IMR-90 (cell line): ENCODE measurements around the gene EVL. TPM values are rescaled to one million over a fixed set of nuclear protein-coding genes. Genes with fewer than 3 reads are reported as not detected.

Experiments used
- ATAC-seq: fragments of 200-7000 bp; cut with Tn5 transposase; 2 replicates; pipeline ENCODE4 v1.9.1; 2020; ENCODE audit warnings: low read depth, mild to moderate bottlenecking, moderate library complexity
- BruUV-seq: library from RNA; stranded (reverse); fragments of 400-500 nt; replicated peaks from 2 replicates; lab custom pipeline; 2021; lab: Mats Ljungman, UMichigan
- CTCF ChIA-PET: fragments of 300-600 bp; formaldehyde crosslinking; extraction: SDS; loops from one replicate; lab custom pipeline; 2021; ENCODE audit warnings: antibody characterized with exemption; lab: Yijun Ruan, JAX
- POLR2A ChIA-PET: fragments of 300-600 bp; sonication (Branson Sonifier 250); formaldehyde crosslinking; loops from one replicate; lab custom pipeline; 2022; ENCODE audit warnings: antibody characterized with exemption; ENCODE audit not compliant: unreplicated experiment; lab: Charles Lee
- DNase-seq: peaks from one replicate; pipeline ENCODE4 v3.0.0; 2013
- H2AFZ ChIP-seq: replicated peaks from 2 replicates; pipeline ENCODE3; 2013; ENCODE audit warnings: low read length, mild to moderate bottlenecking; ENCODE audit not compliant: poor library complexity
- H2AK5ac ChIP-seq: 2 replicates; pipeline ENCODE4 v1.6.1; 2013; ENCODE audit warnings: low read depth, low read length, inconsistent platforms
- H2AK9ac ChIP-seq: replicated peaks from 2 replicates; pipeline ENCODE3; 2013; ENCODE audit warnings: mild to moderate bottlenecking, low read depth, low read length, moderate library complexity; ENCODE audit not compliant: poor library complexity
- H2BK120ac ChIP-seq: 2 replicates; pipeline ENCODE4 v1.6.1; 2013; ENCODE audit warnings: low read depth, low read length, inconsistent platforms
- H2BK15ac ChIP-seq: 3 replicates; pipeline ENCODE4 v1.6.1; 2013; ENCODE audit warnings: low read depth, low read length, inconsistent platforms
- H2BK20ac ChIP-seq: 2 replicates; pipeline ENCODE4 v1.6.1; 2013; ENCODE audit warnings: low read depth, mild to moderate bottlenecking, inconsistent platforms, low read length, moderate library complexity
- H2BK5ac ChIP-seq: 2 replicates; pipeline ENCODE4 v1.6.1; 2013; ENCODE audit warnings: mild to moderate bottlenecking, low read depth, low read length, inconsistent platforms; ENCODE audit not compliant: poor library complexity, severe bottlenecking
- H3K14ac ChIP-seq: replicated peaks from 2 replicates; pipeline ENCODE4 v1.6.1; 2013; ENCODE audit warnings: low read depth, low read length, inconsistent platforms
- H3K18ac ChIP-seq: 2 replicates; pipeline ENCODE4 v1.6.1; 2013; ENCODE audit warnings: low read depth, low read length, control low read depth
- H3K23ac ChIP-seq: 2 replicates; pipeline ENCODE4 v1.6.1; 2013; ENCODE audit warnings: low read depth, low read length, inconsistent platforms
- H3K27ac ChIP-seq: 2 replicates; pipeline ENCODE4 v1.5.1; 2013; ENCODE audit warnings: mild to moderate bottlenecking, control low read depth, low read length; ENCODE audit not compliant: insufficient read depth
- H3K27me3 ChIP-seq: 2 replicates; pipeline ENCODE4 v1.6.1; 2013; ENCODE audit warnings: low read length; ENCODE audit not compliant: control insufficient read depth, insufficient read depth
- H3K36me3 ChIP-seq: 2 replicates; pipeline ENCODE4 v1.6.1; 2013; ENCODE audit warnings: low read length, mixed read lengths; ENCODE audit not compliant: control insufficient read depth, insufficient read depth
- H3K4ac ChIP-seq: 2 replicates; pipeline ENCODE4 v1.6.1; 2013; ENCODE audit warnings: low read depth, low read length, inconsistent platforms
- H3K4me1 ChIP-seq: 2 replicates; pipeline ENCODE4 v1.6.1; 2013; ENCODE audit warnings: low read length, mixed read lengths; ENCODE audit not compliant: control insufficient read depth, insufficient read depth
- H3K4me2 ChIP-seq: 2 replicates; pipeline ENCODE4 v1.6.1; 2013; ENCODE audit warnings: low read depth, mild to moderate bottlenecking, control low read depth, low read length, moderate library complexity
- H3K4me3 ChIP-seq: 2 replicates; pipeline ENCODE4 v1.5.1; 2013; ENCODE audit warnings: low read depth, mild to moderate bottlenecking, control low read depth, low read length, moderate library complexity; ENCODE audit not compliant: insufficient read depth
- H3K56ac ChIP-seq: 2 replicates; pipeline ENCODE4 v1.6.1; 2013; ENCODE audit warnings: low read length, inconsistent platforms; ENCODE audit not compliant: insufficient read depth; ENCODE audit errors: extremely low read depth
- H3K79me1 ChIP-seq, 2 experiments: 2 replicates each; pipeline ENCODE4 v1.6.1; 2013; ENCODE audit warnings: low read length in 2 of 2, inconsistent platforms in 1 of 2, low read depth in 1 of 2
- H3K9ac ChIP-seq: 2 replicates; pipeline ENCODE4 v1.6.1; 2013; ENCODE audit warnings: low read depth, low read length, control low read depth
- H3K9me1 ChIP-seq: 2 replicates; pipeline ENCODE4 v1.6.1; 2013; ENCODE audit warnings: low read length, inconsistent platforms; ENCODE audit not compliant: insufficient read depth
- H3K9me3 ChIP-seq: 2 replicates; pipeline ENCODE4 v1.6.1; 2013; ENCODE audit warnings: low read length; ENCODE audit not compliant: control insufficient read depth, insufficient read depth
- H4K20me1 ChIP-seq: 2 replicates; pipeline ENCODE4 v1.6.1; 2013; ENCODE audit warnings: low read length, inconsistent platforms; ENCODE audit not compliant: insufficient read depth
- H4K5ac ChIP-seq: 2 replicates; pipeline ENCODE4 v1.6.1; 2013; ENCODE audit warnings: mild to moderate bottlenecking, low read depth, low read length, control low read depth
- H4K8ac ChIP-seq, 2 experiments: 2 replicates each; pipeline ENCODE4 v1.6.1; 2013; ENCODE audit warnings: low read depth in 2 of 2, low read length in 2 of 2, control low read depth in 1 of 2, inconsistent platforms in 1 of 2
- H4K91ac ChIP-seq: 2 replicates; pipeline ENCODE4 v1.6.1; 2013; ENCODE audit warnings: low read depth, low read length, inconsistent platforms; ENCODE audit not compliant: insufficient read depth
- BHLHE40 ChIP-seq: fragments of 150-350 bp; IDR thresholded peaks from 2 replicates; pipeline ENCODE4 v1.6.1; 2016; ENCODE audit warnings: mild to moderate bottlenecking, low read depth, low read length
- CHD1 ChIP-seq: IDR thresholded peaks from 2 replicates; pipeline ENCODE4 v1.6.1; 2012; ENCODE audit warnings: low read depth, low read length, improper control_type of control experiment
- CTCF ChIP-seq: conservative IDR thresholded peaks from 2 replicates; pipeline ENCODE4 v1.5.1; 2012; ENCODE audit warnings: mild to moderate bottlenecking, low read depth, low read length, improper control_type of control experiment
- FOS ChIP-seq: fragments of 150-350 bp; IDR thresholded peaks from 2 replicates; pipeline ENCODE4 v1.6.1; 2016; ENCODE audit warnings: low read depth, low read length
- MAFK ChIP-seq: IDR thresholded peaks from 2 replicates; pipeline ENCODE4 v1.6.1; 2012; ENCODE audit warnings: low read depth, low read length, improper control_type of control experiment
- MAZ ChIP-seq: IDR thresholded peaks from 2 replicates; pipeline ENCODE4 v1.6.1; 2012; ENCODE audit warnings: low read depth, mild to moderate bottlenecking, low read length, improper control_type of control experiment, moderate library complexity, borderline replicate concordance
- NFE2L2 ChIP-seq: fragments of 150-350 bp; IDR thresholded peaks from 2 replicates; pipeline ENCODE4 v1.6.1; 2016; ENCODE audit warnings: low read depth, mild to moderate bottlenecking, low read length
- POLR2A ChIP-seq: IDR thresholded peaks from 2 replicates; pipeline ENCODE4 v1.6.1; 2012; ENCODE audit warnings: mild to moderate bottlenecking, low read depth, low read length
- RAD21 ChIP-seq: IDR thresholded peaks from 2 replicates; pipeline ENCODE4 v1.6.1; 2012; ENCODE audit warnings: low read length, improper control_type of control experiment
- RFX5 ChIP-seq: IDR thresholded peaks from 2 replicates; pipeline ENCODE4 v1.8.0; 2012; ENCODE audit warnings: low read depth, mild to moderate bottlenecking, low read length, moderate library complexity
- WGBS, 2 experiments: methylation state at CpG; one replicate each; pipeline versions ENCODE4 v1.1.5 to v1.1.7; 2013; ENCODE audit warnings: missing lambda C conversion rate in 2 of 2; ENCODE audit not compliant: insufficient read length in 1 of 2; ENCODE audit errors: extremely low coverage in 2 of 2; 5-methylcytosine and 5-hydroxymethylcytosine counted together
- dilution Hi-C: fragments of 300-500 bp; cut with HindIII; formaldehyde crosslinking; loops from one replicate; pipeline ENCODE4 v1.14.3; 2018; ENCODE audit warnings: low sequenced_read_pairs; ENCODE audit not compliant: unreplicated experiment
- in situ Hi-C: fragments of 300-500 bp; cut with MboI; formaldehyde crosslinking; loops from 3 replicates; pipeline ENCODE4 v1.14.3; 2019; ENCODE audit warnings: low sequenced_read_pairs, inconsistent platforms, mixed read lengths
- intact Hi-C: fragments of 100-400 bp; cut with micrococcal nuclease; formaldehyde crosslinking; loops from 2 replicates; pipeline ENCODE4 v1.10.0; 2022
- polyA plus RNA-seq, 3 experiments: library from polyadenylated mRNA; depleted of rRNA; stranded (reverse); fragments of >200 nt; gene quantifications; 2 replicates each; pipeline ENCODE4 v1.2.3, GENCODE V29; 2012; ENCODE audit warnings: low replicate concordance in 1 of 3
- total RNA-seq: library from RNA; depleted of rRNA; stranded (reverse); fragments of >200 nt; gene quantifications from 2 replicates; pipeline ENCODE4 v1.2.3, GENCODE V29; 2012
- TF ChIP-seq, protein P1 (sequence below): fragments of 150-350 bp; IDR thresholded peaks from 2 replicates; pipeline ENCODE4 v1.6.1; 2016; ENCODE audit warnings: low read depth, mild to moderate bottlenecking, low read length, moderate library complexity, borderline replicate concordance
- TF ChIP-seq, protein P2 (sequence below): fragments of 150-350 bp; IDR thresholded peaks from 2 replicates; pipeline ENCODE4 v1.6.1; 2017; ENCODE audit warnings: mild to moderate bottlenecking, antibody characterized with exemption, low read length, low read depth

EVL gene
- total and polyA plus RNA-seq, 2 of the 4 experiments (the other 2 are of a cell fraction): 7.2 to 36.5 TPM

DNA sequence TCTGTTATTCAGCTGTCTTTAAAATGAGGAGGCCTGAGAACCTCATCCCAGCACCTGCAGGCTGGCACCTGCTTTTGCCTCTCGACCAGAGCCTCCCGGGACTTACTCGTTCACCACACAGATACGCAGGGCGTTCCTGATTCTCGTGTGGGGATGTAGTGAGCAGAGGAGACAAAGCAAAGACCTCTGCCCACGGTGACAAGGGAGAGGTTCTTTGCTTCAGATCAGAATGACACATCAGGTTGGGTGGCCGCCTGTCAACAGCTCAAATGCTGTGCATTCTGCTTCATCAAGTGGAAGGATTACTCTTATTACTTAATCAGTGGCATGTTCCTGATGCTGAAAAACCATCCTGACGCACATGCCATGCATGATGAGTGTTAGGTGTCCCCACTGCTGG, 69.9 kb downstream of the EVL start:
- Histone ChIP-seq H3K23ac (no peak overlapping the region), H3K79me1 (no peaks in the 10 kb centered on the region), H2BK20ac (no peak overlapping the region), H4K8ac (no peak overlapping the region), H3K36me3 (peaks cover 31% of the 10 kb centered on the region), H4K20me1 (no peaks in the 10 kb centered on the region), H4K5ac (no peak overlapping the region), H2AK5ac (no peak overlapping the region), H3K18ac (no peak overlapping the region), H2BK15ac (no peak overlapping the region), H3K4me2 (no peak overlapping the region), H3K4me3 (no peak overlapping the region), H3K9me1 (0 out of 2 replicates have a peak, but pooled peaks cover 2% of the 10 kb centered on the region), H3K9me3 (no peaks in the 10 kb centered on the region), H3K27me3 (no peaks in the 10 kb centered on the region), H2BK5ac (no peak overlapping the region), H2AFZ (no peak overlapping the region), H3K4ac (no peak overlapping the region), H4K91ac (no peak overlapping the region), H3K56ac (no peak overlapping the region), H3K4me1 (no peaks in the 10 kb centered on the region), H2AK9ac (no peak overlapping the region), H3K9ac (no peak overlapping the region), H3K27ac (no peak overlapping the region), H2BK120ac (no peak overlapping the region), H3K14ac (no peak overlapping the region)
- BruUV-seq: no TSS peak
- intact Hi-C loops (no loop called here), in situ Hi-C loops (no loop called here), dilution Hi-C loops (no loop called here)
- ATAC-seq (no peak), DNase-seq (no peak)
- ChIA-PET POLR2A (no interaction called here), CTCF (no interaction called here)
- TF ChIP-seq, protein P1, sequence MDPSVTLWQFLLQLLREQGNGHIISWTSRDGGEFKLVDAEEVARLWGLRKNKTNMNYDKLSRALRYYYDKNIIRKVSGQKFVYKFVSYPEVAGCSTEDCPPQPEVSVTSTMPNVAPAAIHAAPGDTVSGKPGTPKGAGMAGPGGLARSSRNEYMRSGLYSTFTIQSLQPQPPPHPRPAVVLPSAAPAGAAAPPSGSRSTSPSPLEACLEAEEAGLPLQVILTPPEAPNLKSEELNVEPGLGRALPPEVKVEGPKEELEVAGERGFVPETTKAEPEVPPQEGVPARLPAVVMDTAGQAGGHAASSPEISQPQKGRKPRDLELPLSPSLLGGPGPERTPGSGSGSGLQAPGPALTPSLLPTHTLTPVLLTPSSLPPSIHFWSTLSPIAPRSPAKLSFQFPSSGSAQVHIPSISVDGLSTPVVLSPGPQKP: no peak
- TF ChIP-seq MAZ (no peak), CHD1 (no peak), RFX5 (no peak), CTCF (no peak), POLR2A (no peak), MAFK (no peak), RAD21 (no peak), NFE2L2 (no peak), FOS (no peak), BHLHE40 (no peak)
- TF ChIP-seq, protein P2, sequence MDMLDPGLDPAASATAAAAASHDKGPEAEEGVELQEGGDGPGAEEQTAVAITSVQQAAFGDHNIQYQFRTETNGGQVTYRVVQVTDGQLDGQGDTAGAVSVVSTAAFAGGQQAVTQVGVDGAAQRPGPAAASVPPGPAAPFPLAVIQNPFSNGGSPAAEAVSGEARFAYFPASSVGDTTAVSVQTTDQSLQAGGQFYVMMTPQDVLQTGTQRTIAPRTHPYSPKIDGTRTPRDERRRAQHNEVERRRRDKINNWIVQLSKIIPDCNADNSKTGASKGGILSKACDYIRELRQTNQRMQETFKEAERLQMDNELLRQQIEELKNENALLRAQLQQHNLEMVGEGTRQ: no peak
- 100% methylated on average over 2 of the region's 9 CpGs; no CpG with 5 or more reads in 1 of the 2 experiments for WGBS, 2 experiments
